Fibroblast of pulmonary artery (primary cell): ENCODE measurements around the gene PI16.
"Not testable (repeated sequence)": the region's sequence is repeated elsewhere in the genome, so short reads cannot be mapped to it uniquely, and the experiment has no call there.

Experiments used
- DNase-seq: peaks from one replicate; pipeline ENCODE4 v3.0.0-alpha.2; 2010; ENCODE audit warnings: low read depth
- H3K4me3 ChIP-seq: replicated peaks from 2 replicates; pipeline ENCODE4 v1.5.1; 2011; ENCODE audit warnings: low read depth, mild to moderate bottlenecking, control low read depth, low read length, moderate library complexity
- TF ChIP-seq, protein P1 (sequence below): IDR thresholded peaks from 2 replicates; pipeline ENCODE4 v1.5.1; 2011; ENCODE audit warnings: mild to moderate bottlenecking, control low read depth, low read length, inconsistent platforms; ENCODE audit errors: missing control alignments

The PI16 gene

DNA sequence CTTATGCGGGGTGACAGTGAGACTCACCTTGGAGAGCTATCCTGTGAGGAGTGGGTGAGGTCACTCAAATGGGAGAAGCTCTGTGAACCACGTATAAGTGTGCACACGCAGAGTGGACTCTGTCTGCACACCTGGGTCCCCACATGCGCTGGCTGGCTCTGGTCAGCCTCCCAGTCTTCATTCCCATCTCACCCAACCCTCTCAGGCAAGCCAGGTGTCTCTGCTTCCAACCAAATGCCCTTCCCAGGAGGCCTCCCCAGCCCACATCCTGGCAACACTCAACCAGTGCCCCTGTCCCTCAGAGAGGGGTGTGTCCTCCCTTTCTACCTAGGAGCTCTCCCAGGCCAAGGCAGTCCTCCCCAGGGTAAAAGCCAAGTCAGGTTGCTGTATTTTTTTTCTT, 8.0 kb upstream of the PI16 start:
- TF ChIP-seq, protein P1, sequence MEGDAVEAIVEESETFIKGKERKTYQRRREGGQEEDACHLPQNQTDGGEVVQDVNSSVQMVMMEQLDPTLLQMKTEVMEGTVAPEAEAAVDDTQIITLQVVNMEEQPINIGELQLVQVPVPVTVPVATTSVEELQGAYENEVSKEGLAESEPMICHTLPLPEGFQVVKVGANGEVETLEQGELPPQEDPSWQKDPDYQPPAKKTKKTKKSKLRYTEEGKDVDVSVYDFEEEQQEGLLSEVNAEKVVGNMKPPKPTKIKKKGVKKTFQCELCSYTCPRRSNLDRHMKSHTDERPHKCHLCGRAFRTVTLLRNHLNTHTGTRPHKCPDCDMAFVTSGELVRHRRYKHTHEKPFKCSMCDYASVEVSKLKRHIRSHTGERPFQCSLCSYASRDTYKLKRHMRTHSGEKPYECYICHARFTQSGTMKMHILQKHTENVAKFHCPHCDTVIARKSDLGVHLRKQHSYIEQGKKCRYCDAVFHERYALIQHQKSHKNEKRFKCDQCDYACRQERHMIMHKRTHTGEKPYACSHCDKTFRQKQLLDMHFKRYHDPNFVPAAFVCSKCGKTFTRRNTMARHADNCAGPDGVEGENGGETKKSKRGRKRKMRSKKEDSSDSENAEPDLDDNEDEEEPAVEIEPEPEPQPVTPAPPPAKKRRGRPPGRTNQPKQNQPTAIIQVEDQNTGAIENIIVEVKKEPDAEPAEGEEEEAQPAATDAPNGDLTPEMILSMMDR: no peak
- H3K4me3 ChIP-seq: no peak overlapping the region
- no peak for DNase-seq

DNA sequence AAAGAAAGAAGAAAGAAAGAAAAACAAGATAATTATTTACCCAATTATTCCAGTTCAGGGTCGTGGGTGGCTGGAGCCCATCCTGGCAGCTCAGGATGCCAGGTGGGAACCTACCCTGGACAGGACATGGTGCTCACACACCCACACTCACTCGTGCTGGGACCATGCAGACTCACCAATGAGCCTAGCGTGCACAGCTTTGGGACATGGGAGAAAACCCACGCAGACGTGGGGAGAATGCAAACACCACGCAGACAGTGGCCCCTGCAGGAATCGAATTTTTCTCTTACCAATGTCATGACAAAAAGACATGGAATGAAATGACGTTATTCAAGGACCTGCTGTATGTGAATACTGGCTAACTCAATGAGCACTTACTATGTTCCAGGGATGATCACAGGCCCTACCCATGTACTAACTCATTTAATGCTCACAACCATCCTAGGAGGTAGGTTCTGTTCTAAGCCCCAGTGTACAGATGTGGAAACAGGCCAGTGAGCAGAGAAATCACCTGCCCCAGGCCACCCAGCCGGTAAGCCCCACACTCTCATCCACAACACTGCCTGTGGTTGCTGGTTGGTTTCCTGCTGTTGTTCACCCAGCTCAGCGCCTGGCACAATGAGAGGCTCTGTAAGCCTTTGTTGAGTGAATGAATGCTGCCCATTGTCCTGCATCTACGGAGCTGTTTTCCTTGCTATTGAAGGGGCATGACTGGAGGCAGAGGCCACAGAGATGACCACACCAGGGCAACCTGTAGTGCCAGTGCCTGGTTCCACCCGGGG, 6.8 kb upstream of the PI16 start:
- no peak for DNase-seq
- H3K4me3 ChIP-seq: no peak overlapping the region
- TF ChIP-seq, protein P1: no peak

DNA sequence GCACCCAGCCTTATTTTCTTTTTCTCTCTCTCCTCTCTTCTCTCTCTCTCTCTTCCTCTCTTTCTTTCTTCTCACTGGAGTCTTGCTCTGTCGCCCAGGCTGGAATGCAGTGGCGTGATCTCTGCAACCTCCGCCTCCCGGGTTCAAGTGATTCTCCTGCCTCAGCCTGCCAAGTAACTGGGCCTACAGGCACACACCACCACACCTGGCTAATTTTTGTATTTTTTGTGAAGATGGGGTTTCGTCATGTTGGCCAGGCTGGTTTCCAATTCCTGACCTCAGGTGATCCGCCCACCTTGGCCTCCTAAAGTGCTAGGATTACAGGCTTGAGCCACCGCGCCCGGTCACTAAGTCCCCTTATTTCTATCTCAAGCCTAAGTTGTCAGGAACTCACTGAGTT, 5.5 kb upstream of the PI16 start:
- not testable (repeated sequence) for H3K4me3 ChIP-seq, DNase-seq

DNA sequence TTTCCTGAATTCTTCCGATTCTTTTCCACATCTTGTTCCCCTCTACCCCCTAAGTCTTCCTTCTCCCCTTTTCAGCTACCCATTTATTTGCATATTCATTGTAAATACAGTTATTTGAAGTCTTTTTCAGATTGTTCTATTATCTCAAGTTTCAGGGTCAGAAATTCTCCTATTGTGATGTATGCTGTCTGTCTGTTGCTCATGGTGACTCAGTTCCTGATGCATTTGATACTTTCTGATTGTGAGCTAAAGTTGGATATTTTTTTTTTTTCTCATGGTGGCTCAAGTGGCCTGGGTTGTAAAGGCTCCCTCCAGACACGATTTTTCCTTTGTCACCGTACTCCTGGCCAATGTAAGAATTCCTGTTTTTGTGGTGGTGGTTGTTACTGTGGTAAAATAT, 4.9 kb upstream of the PI16 start:
- no peak overlapping the region for H3K4me3 ChIP-seq
- TF ChIP-seq, protein P1: no peak
- peak; percentile 69 for DNase-seq

DNA sequence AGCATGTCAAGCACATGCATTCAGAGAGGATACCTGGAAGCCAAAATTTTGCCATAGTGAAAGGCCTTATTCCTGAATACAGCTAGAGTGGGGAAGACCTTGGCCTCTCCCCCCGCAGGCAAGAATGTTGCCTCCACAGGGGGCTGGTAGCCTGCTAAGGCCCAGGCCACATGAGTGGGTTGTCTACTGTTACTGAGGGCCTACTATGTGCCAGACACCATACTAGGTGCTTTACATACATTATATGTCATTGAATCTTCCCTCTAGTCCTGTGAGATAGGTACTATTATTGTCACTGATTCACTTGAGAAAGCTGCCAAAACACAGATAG, 642 bp upstream of the PI16 start:
- no peak for DNase-seq
- no peak overlapping the region for H3K4me3 ChIP-seq
- TF ChIP-seq, protein P1: no peak

DNA sequence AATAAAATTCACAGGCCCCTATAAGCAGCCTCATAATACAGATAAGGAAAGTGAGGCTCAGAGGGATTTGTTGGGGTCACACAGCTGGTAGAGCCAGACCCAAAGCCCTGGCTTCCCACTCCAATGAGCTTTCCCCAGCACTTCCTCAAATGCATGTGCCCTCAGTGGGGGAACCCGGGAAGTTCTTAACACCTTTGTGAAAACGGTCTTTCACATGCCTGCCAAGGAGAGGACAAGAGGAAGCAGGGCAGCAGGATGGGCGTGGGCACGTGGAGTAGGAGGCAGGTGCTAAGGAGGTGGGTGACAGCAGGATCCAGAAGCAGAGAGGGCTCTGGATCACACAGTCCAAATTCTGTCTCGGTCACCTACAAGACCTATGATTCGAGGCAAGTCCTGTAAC, 598 bp downstream of the PI16 start:
- DNase-seq: no peak
- TF ChIP-seq, protein P1: no peak
- H3K4me3 ChIP-seq: no peak overlapping the region

DNA sequence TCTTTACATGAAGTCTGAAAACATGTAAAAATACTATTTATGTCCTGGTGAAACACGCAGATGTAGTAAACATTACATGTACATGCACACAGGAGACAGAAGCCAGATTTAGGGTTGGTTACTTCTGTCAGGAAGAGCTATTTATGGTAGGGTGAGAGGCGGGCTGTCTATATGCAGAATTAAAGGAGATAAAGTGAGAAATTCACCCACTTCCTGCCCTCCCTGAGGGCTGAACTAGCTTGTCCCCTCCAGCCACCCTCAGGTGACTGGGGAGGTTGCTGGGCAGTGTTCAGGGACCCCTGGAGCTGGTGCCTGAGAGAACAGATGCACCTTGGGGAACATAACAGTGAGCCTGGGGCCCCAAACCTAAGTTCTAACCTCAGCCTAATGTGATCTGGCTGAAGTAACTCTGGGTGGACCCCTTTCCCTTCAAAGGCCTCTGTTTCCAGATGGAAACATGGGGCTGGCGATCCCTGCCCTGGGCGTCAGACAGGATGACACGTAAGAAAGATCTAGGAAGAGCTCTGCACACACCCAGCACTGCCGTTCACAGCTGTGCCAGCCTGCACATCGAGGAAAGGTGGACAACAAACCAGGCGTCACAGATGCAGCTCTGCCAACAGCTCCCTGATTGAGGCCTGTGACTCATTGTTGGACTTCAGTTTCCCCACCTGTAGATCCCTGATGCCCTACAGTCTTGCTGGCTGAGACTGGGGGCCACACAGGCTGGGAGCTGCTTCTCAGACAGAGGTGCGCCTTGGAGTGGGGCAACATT, 1.3 kb downstream of the PI16 start:
- no peak overlapping the region for H3K4me3 ChIP-seq
- no peak for DNase-seq
- TF ChIP-seq, protein P1: no peak
